GM10266 (cell line): ENCODE data around the gene HECTD4.
"Not testable (repeated sequence)": the region's sequence is repeated elsewhere in the genome, so short reads cannot be mapped to it uniquely, and the experiment has no call there.

ENCODE experiments used
- DNase-seq: peaks from one replicate; pipeline ENCODE4 v3.0.0; 2012; ENCODE audit errors: extremely low spot score
- CTCF ChIP-seq: IDR thresholded peaks from 2 replicates; pipeline ENCODE4 v1.5.1; 2012; ENCODE audit warnings: mild to moderate bottlenecking, low read depth; ENCODE audit not compliant: control insufficient read depth, insufficient read depth; ENCODE audit errors: missing control alignments

Gene HECTD4

GRCh38 chr12:112266473-112266872 is 115.8 kb downstream of the HECTD4 start:
- no peak for DNase-seq
- TF ChIP-seq CTCF, result no peak

GRCh38 chr12:112261559-112261958 is 120.7 kb downstream of the HECTD4 start:
- TF ChIP-seq CTCF, result no peak
- DNase-seq, result no peak

- DNase-seq, result no peak
- TF ChIP-seq CTCF, result no peak
These were observed 123.3 kb downstream of the HECTD4 start for GRCh38 chr12:112258926-112259325.

GRCh38 chr12:112256780-112257179 is 125.5 kb downstream of the HECTD4 start:
- no peak for TF ChIP-seq CTCF
- DNase-seq, result no peak

- no peak for DNase-seq
- TF ChIP-seq CTCF, result no peak
These were observed 130.0 kb downstream of the HECTD4 start for GRCh38 chr12:112252184-112252583.

- not testable (repeated sequence) for DNase-seq
These were observed 137.3 kb downstream of the HECTD4 start for GRCh38 chr12:112244902-112245301.

- no peak for DNase-seq
- TF ChIP-seq CTCF, result no peak
These were observed 138.7 kb downstream of the HECTD4 start for GRCh38 chr12:112243255-112244110.
